H9 (cell line): ENCODE results near the gene CEP112. TPM values are rescaled to one million over a fixed set of nuclear protein-coding genes. Genes with fewer than 3 reads are reported as not detected.

ENCODE experiments used
- DNase-seq: peaks from one replicate; pipeline ENCODE4 v3.0.0-alpha.2; 2017
- H2AFZ ChIP-seq: one replicate; pipeline ENCODE4 v1.6.1; 2013; ENCODE audit warnings: mild to moderate bottlenecking, low read length, control low read depth, moderate library complexity
- H2AK5ac ChIP-seq: 2 replicates; pipeline ENCODE4 v1.6.1; 2013; ENCODE audit warnings: low read length, control low read depth, mixed read lengths; ENCODE audit not compliant: insufficient read length
- H2BK120ac ChIP-seq: one replicate; pipeline ENCODE4 v1.6.1; 2013; ENCODE audit warnings: low read depth, mild to moderate bottlenecking, low read length, control low read depth, inconsistent platforms; ENCODE audit not compliant: poor library complexity, severe bottlenecking
- H2BK12ac ChIP-seq: 2 replicates; pipeline ENCODE4 v1.6.1; 2013; ENCODE audit warnings: low read length, control low read depth, mixed read lengths, low read depth; ENCODE audit not compliant: insufficient read length
- H2BK15ac ChIP-seq: 2 replicates; pipeline ENCODE4 v1.6.1; 2013; ENCODE audit warnings: low read depth, low read length, control low read depth
- H2BK20ac ChIP-seq: one replicate; pipeline ENCODE4 v1.6.1; 2013; ENCODE audit warnings: low read depth, mild to moderate bottlenecking, low read length, control low read depth, inconsistent platforms; ENCODE audit not compliant: poor library complexity, severe bottlenecking
- H2BK5ac ChIP-seq: 2 replicates; pipeline ENCODE4 v1.6.1; 2013; ENCODE audit warnings: low read length, control low read depth, mixed read lengths; ENCODE audit not compliant: insufficient read length
- H3K14ac ChIP-seq: 2 replicates; pipeline ENCODE4 v1.6.1; 2013; ENCODE audit warnings: low read length, control low read depth; ENCODE audit not compliant: insufficient read depth
- H3K18ac ChIP-seq: 2 replicates; pipeline ENCODE4 v1.6.1; 2013; ENCODE audit warnings: low read depth, mild to moderate bottlenecking, mixed read lengths, low read length, control low read depth; ENCODE audit not compliant: insufficient read length
- H3K23ac ChIP-seq: 2 replicates; pipeline ENCODE4 v1.6.1; 2013; ENCODE audit warnings: low read length, control low read depth, mixed read lengths, low read depth; ENCODE audit not compliant: insufficient read length
- H3K23me2 ChIP-seq: 2 replicates; pipeline ENCODE4 v1.6.1; 2013; ENCODE audit warnings: low read depth, mild to moderate bottlenecking, mixed read lengths, low read length, control low read depth; ENCODE audit not compliant: insufficient read length, poor library complexity, severe bottlenecking
- H3K27ac ChIP-seq: 2 replicates; pipeline ENCODE4 v1.5.1; 2013; ENCODE audit warnings: low read length, control low read depth, mixed read lengths, low read depth; ENCODE audit not compliant: insufficient read length
- H3K27me3 ChIP-seq: 2 replicates; pipeline ENCODE4 v1.6.1; 2013; ENCODE audit warnings: low read length, control low read depth, inconsistent platforms; ENCODE audit not compliant: insufficient read depth
- H3K4ac ChIP-seq: 2 replicates; pipeline ENCODE4 v1.6.1; 2013; ENCODE audit warnings: low read depth, mild to moderate bottlenecking, control low read depth, inconsistent platforms, low read length, moderate library complexity
- H3K4me1 ChIP-seq: 2 replicates; pipeline ENCODE4 v1.6.1; 2013; ENCODE audit warnings: low read length, control low read depth, inconsistent platforms; ENCODE audit not compliant: insufficient read depth
- H3K4me2 ChIP-seq: 2 replicates; pipeline ENCODE4 v1.6.1; 2013; ENCODE audit warnings: low read length, control low read depth, mixed read lengths; ENCODE audit not compliant: insufficient read length, insufficient read depth
- H3K56ac ChIP-seq: 2 replicates; pipeline ENCODE4 v1.6.1; 2013; ENCODE audit warnings: low read depth, mild to moderate bottlenecking, mixed read lengths, low read length, control low read depth; ENCODE audit not compliant: insufficient read length
- H3K79me1 ChIP-seq: 2 replicates; pipeline ENCODE4 v1.6.1; 2013; ENCODE audit warnings: low read depth, mild to moderate bottlenecking, moderate library complexity, low read length, control low read depth, inconsistent platforms; ENCODE audit not compliant: insufficient read depth, poor library complexity, severe bottlenecking
- H3K79me2 ChIP-seq: 2 replicates; pipeline ENCODE4 v1.6.1; 2013; ENCODE audit warnings: low read length, control low read depth, inconsistent platforms; ENCODE audit not compliant: insufficient read depth
- H3K9ac ChIP-seq: 2 replicates; pipeline ENCODE4 v1.6.1; 2013; ENCODE audit warnings: low read length, control low read depth, mixed read lengths; ENCODE audit not compliant: insufficient read length; ENCODE audit errors: extremely low read depth
- H3K9me3 ChIP-seq: one replicate; pipeline ENCODE4 v1.6.1; 2013; ENCODE audit warnings: low read depth, low read length, inconsistent platforms; ENCODE audit not compliant: control insufficient read depth
- H3T11ph ChIP-seq: one replicate; pipeline ENCODE4 v1.6.1; 2013; ENCODE audit warnings: mild to moderate bottlenecking, low read length, control low read depth, inconsistent platforms
- H4K20me1 ChIP-seq: one replicate; pipeline ENCODE4 v1.6.1; 2013; ENCODE audit not compliant: control insufficient read depth, insufficient read length, insufficient read depth
- H4K5ac ChIP-seq: 2 replicates; pipeline ENCODE4 v1.6.1; 2013; ENCODE audit warnings: low read depth, mild to moderate bottlenecking, mixed read lengths, low read length, control low read depth; ENCODE audit not compliant: insufficient read length
- H4K8ac ChIP-seq: replicated peaks from 2 replicates; pipeline ENCODE4 v1.6.1; 2013; ENCODE audit warnings: low read length, control low read depth, mixed read lengths, low read depth; ENCODE audit not compliant: insufficient read length
- H4K91ac ChIP-seq: 2 replicates; pipeline ENCODE4 v1.6.1; 2013; ENCODE audit warnings: low read depth, mild to moderate bottlenecking, moderate library complexity, mixed read lengths, low read length, control low read depth; ENCODE audit not compliant: insufficient read length
- H3K27ac Mint-ChIP-seq, 3 experiments: 2 replicates in 2 of 3; 3 replicates in 1 of 3; pipeline ENCODE4 v1.8.0; 2020 to 2021; ENCODE audit warnings: mixed read lengths in 3 of 3, mild to moderate bottlenecking in 1 of 3, moderate library complexity in 1 of 3
- H3K27me3 Mint-ChIP-seq: 2 replicates; pipeline ENCODE4 v1.8.0; 2021; ENCODE audit warnings: low read depth, mild to moderate bottlenecking, moderate library complexity, mixed read lengths
- H3K36me3 Mint-ChIP-seq, 3 experiments: 2 replicates in 2 of 3; 3 replicates in 1 of 3; pipeline ENCODE4 v1.8.0; 2020 to 2021; ENCODE audit warnings: low read depth in 3 of 3, mixed read lengths in 3 of 3; ENCODE audit not compliant: insufficient read depth in 1 of 3
- H3K4me1 Mint-ChIP-seq, 2 experiments: 2 replicates each; pipeline ENCODE4 v1.8.0; 2020; ENCODE audit warnings: mixed read lengths in 2 of 2
- H3K4me3 Mint-ChIP-seq, 2 experiments: 2 replicates in 1 of 2; 3 replicates in 1 of 2; pipeline ENCODE4 v1.8.0; 2020 to 2021; ENCODE audit warnings: mild to moderate bottlenecking in 2 of 2, mixed read lengths in 2 of 2, moderate library complexity in 1 of 2
- H3K9me3 Mint-ChIP-seq, 2 experiments: 2 replicates in 1 of 2; 3 replicates in 1 of 2; pipeline ENCODE4 v1.8.0; 2020; ENCODE audit warnings: mild to moderate bottlenecking in 2 of 2, mixed read lengths in 2 of 2, moderate library complexity in 1 of 2
- WGBS: extraction: QIAGEN DNeasy Blood & Tissue Kit; methylation state at CpG from one replicate; pipeline ENCODE4 v1.1.7; 2013; ENCODE audit warnings: missing lambda C conversion rate, low lambda C conversion rate, mixed read lengths; ENCODE audit not compliant: insufficient read length; ENCODE audit errors: extremely low coverage; 5-methylcytosine and 5-hydroxymethylcytosine counted together
- total RNA-seq: library from RNA; stranded (reverse); gene quantifications from 2 replicates; pipeline ENCODE4 v1.2.1, GENCODE V29; 2021
- TF ChIP-seq, protein P1 (sequence below): fragments of 200-600 bp; sonication (generic); conservative IDR thresholded peaks from 3 replicates; pipeline ENCODE4 v1.8.0; 2021; ENCODE audit warnings: antibody characterized with exemption, mild to moderate bottlenecking

The CEP112 gene
- total RNA-seq, 1 experiment from 2014 or later, result 5.4 TPM

DNA sequence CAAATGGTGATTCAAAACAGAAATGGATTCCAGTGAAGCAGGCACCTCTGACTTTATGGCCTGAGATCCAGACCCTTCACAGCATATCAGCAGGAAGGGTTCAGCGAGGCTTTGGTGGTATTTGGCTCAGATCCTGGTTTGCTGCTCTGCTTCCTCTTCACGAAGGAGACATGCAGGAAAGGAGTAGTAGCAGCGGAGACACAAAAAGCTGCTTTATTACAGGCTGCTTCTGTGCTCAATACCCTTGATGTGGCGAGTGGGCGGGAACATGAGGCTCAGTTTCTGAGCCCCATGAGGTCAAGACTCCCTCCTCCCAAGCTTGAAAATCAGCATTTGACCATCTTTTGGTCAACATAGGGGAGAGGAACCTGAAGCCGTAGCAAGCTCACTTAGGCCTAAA is 417.1 kb downstream of the CEP112 start:
- Mint-ChIP-seq H3K27ac (no peak overlapping the region; a peak in 1 of 7 replicates), H3K4me3 (no peak overlapping the region), H3K9me3 (peaks cover 0 to 2% of the 10 kb centered on the region in 2 experiments; a peak in 1 of 5 replicates), H3K4me1 (peaks cover 9 to 14% of the 10 kb centered on the region in 2 experiments; a peak in 3 of 4 replicates), H3K36me3 (no peaks in the 10 kb centered on the region; a peak in 1 of 7 replicates), H3K27me3 (no peaks in the 10 kb centered on the region; the same call in 1 of the 2 replicates)
- TF ChIP-seq, protein P1, sequence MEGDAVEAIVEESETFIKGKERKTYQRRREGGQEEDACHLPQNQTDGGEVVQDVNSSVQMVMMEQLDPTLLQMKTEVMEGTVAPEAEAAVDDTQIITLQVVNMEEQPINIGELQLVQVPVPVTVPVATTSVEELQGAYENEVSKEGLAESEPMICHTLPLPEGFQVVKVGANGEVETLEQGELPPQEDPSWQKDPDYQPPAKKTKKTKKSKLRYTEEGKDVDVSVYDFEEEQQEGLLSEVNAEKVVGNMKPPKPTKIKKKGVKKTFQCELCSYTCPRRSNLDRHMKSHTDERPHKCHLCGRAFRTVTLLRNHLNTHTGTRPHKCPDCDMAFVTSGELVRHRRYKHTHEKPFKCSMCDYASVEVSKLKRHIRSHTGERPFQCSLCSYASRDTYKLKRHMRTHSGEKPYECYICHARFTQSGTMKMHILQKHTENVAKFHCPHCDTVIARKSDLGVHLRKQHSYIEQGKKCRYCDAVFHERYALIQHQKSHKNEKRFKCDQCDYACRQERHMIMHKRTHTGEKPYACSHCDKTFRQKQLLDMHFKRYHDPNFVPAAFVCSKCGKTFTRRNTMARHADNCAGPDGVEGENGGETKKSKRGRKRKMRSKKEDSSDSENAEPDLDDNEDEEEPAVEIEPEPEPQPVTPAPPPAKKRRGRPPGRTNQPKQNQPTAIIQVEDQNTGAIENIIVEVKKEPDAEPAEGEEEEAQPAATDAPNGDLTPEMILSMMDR, result no peak
- H3K27me3 ChIP-seq, result no peaks in the 10 kb centered on the region
- no peak overlapping the region for H3K27ac ChIP-seq
- H4K8ac ChIP-seq, result no peak overlapping the region
- no peak overlapping the region for H2AK5ac ChIP-seq
- no peak overlapping the region for H2AFZ ChIP-seq
- H3K79me1 ChIP-seq, result no peaks in the 10 kb centered on the region
- H3K14ac ChIP-seq, result no peak overlapping the region
- no peak overlapping the region for H2BK5ac ChIP-seq
- no peak overlapping the region for H3K18ac ChIP-seq
- H3T11ph ChIP-seq, result no peak overlapping the region
- no peak overlapping the region for H4K5ac ChIP-seq
- H2BK20ac ChIP-seq, result no peak overlapping the region
- no peak overlapping the region for H2BK12ac ChIP-seq
- no peak overlapping the region for H4K91ac ChIP-seq
- no peaks in the 10 kb centered on the region for H3K4me1 ChIP-seq
- no peaks in the 10 kb centered on the region for H3K79me2 ChIP-seq
- WGBS, result no CpG with 5 or more reads among the region's 6 CpGs
- no peak overlapping the region for H2BK120ac ChIP-seq
- no peaks in the 10 kb centered on the region for H3K9me3 ChIP-seq
- no peak for DNase-seq
- H2BK15ac ChIP-seq, result no peak overlapping the region
- H3K23ac ChIP-seq, result no peak overlapping the region
- no peak overlapping the region for H3K4me2 ChIP-seq
- no peak overlapping the region for H3K56ac ChIP-seq
- H3K23me2 ChIP-seq, result no peaks in the 10 kb centered on the region
- no peak overlapping the region for H3K9ac ChIP-seq
- H3K4ac ChIP-seq, result no peak overlapping the region
- H4K20me1 ChIP-seq, result no peaks in the 10 kb centered on the region
